ENCODE results near the gene MAP3K13.
A peak's percentile ranks its signal among the peaks of the same experiment; 100 is the strongest.
"Not testable (repeated sequence)": the region's sequence is repeated elsewhere in the genome, so short reads cannot be mapped to it uniquely, and the experiment has no call there.

MAP3K13 gene

DNA sequence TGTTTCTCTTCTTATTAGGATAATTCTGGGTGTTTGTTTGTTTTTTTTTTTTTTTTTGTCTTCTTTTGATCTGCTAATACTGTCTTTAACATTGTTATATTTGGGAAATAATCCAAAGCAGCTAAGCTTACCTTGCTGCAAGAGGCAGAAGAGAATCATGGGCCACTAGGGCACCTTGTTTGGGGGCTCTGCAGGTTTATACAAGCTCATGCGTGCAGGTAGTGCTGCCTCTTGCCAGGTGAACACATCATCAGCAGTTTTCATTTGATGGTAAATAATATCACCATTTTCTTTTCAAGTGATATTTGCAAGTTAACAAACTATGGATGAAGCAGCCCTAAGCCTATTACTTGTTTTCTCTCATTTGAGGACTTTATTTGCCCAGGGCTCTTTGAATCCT, 37.9 kb downstream of the MAP3K13 start:
- ATAC-seq = no peak

GRCh38 chr3:185401319-185401955, 38.5 kb downstream of the MAP3K13 start:
- ATAC-seq = no peak

DNA sequence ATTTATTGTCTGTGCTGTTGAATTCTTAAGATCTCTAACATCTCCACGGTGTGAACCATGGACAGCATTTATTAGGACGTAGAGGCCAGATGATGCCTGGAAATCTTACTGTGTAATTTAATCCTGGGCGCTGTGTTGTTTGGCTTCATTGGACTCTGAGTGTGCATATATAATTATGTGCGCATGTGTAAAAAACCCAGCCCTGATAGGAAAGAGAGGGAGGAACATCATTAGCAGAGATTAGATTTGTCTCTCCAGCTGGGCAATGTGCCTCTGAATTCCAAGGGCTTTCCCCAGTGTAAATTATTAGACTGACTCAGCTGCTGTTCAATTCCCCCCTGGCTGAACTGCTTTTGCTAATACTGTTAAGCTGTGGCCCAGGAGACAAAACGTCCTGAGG, 39.6 kb downstream of the MAP3K13 start:
- no peak for ATAC-seq

DNA sequence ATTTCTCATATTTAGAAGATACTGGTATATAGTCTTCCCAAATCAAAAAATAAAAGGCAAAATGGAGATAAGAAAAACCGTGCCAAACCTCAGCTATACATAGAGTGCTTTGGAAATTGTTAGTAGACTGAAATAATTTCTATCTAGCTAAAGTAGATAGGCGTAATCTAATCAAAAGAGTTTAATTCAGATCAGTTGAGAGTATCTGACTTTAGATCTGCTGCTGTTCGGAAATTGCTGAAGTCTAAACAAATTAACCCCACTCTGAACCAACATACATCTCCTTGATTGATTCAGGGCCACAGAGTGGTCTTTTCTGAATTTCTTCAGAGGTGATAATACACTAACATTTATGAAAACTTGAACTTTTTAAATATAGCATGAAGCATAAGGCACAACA, 40.1 kb downstream of the MAP3K13 start:
- ATAC-seq = no peak

- ATAC-seq = no peak
These were observed 42.3 kb downstream of the MAP3K13 start for GRCh38 chr3:185405243-185405642.

DNA sequence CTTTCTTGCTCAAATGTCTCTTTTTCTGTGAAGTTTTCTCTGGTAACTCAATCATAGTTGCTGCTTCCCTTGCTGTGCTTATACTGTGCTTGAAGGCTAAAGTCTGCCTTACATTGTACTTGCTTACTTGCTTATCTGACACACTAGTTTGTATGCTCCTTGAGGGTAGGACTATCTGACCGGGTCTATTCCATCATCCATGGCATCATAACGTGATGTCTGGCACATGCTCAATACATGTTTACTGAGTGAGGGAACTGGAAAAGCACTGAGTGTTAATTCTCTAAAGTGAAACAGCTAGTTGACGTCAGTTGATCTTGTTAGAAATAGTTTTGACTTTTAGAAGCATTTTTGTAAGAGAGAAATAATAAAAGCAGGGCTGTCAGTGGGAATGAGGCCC, 42.7 kb downstream of the MAP3K13 start:
- ATAC-seq = no peak

GRCh38 chr3:185406121-185406620, 43.2 kb downstream of the MAP3K13 start:
- ATAC-seq = no peak

GRCh38 chr3:185409957-185410356, 47.0 kb downstream of the MAP3K13 start:
- no peak for ATAC-seq

DNA sequence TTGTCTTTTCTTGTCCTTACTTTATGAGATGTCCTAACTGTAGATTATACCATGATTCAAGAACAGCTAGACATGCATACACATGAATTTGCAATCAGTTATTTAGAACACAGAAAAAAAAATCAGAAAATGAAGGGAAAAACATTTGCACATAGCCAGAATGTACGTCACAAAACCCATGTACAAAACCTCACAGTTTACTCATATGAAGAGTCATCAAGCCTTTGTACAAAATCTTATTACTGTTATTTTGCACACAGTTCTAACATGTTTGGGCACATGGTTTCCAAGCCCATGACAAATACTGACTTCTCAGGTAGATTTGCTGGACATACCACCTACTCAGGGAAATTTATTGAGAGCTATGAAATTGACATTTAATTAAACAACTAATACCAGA, 48.2 kb downstream of the MAP3K13 start:
- peak in 1 of 2 donors; percentile 36 for ATAC-seq

DNA sequence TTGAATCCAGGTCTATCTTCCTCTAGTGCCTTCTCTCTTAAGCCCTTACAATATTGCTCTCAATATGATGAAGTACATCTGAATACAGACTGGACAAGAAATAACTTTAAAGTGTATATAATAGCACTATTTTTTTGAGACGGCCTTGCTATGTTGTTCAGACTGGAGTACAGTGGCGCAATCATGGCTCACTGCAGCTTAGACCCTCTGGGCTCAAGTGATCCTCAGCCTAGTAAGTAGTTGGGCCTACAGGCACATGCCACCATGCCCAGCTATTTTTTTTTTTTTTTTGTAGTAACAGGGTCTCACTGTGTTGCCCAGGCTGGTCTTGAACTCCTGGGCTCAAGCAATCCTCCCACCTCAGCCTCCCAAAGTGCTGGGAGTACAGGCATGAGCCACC, 53.6 kb downstream of the MAP3K13 start:
- ATAC-seq = no peak

DNA sequence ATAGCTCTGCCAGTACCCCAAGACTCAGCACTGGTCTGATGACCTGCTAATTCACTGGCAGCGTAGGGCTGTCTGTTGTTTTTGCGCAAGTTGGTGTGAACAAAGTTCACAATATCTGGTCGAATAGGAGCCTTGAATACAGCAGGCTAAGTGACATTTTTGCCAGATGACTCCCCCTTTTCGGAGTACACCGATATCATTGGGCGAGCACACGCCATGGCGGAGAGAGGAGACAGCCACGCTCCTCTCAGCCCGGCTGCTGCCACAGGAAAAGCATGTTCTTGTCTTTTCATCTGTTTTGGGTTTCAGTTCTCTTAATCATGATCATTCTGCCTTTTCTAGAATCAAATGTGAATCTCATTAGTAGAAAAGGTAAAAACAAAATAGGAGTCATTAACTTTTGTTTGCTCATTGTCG, 55.6 kb downstream of the MAP3K13 start:
- peak; percentile 66 to 79 for ATAC-seq

DNA sequence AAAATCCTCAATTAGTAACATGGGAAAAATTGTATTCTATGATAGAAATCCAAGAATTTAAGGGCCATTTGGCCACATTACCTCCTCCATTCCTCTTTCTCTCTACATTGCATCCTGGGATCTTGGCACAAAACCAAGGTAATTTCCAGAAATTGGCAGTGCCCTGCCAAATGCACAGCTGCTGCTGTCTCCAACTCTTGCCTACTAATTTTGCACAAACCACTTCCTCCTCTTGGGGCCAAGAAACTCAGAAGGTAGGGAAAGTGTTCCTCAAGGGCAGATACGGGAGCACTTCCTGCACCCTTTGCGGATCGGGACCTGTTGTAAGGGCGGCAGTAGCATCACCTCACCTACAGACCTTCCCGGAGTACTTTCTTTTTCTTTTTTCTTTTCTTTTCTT, 57.8 kb downstream of the MAP3K13 start:
- ATAC-seq = no peak

- no peak for ATAC-seq
These were observed 58.8 kb downstream of the MAP3K13 start for GRCh38 chr3:185421577-185422232.

- no peak for ATAC-seq
These were observed 59.7 kb downstream of the MAP3K13 start for GRCh38 chr3:185422677-185423076.

DNA sequence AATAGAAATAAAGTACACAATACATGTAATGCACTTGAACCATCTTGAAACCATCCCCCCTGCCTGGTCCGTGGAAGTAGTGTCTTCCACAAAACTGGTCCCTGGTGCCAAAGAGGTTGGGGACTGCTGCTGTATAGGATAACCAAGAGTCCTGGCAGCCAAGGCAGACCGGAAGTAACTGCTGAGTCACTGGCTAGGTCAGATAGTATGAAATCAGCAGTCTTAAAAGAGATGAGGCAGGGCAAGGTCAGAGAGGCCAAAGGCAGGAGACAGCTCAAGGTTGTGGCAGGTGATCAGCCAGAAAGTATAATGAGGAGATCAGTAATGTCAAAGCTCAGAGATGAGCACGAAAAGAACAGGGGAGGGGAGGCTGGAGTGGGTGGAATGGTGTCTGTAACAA, 60.2 kb downstream of the MAP3K13 start:
- ATAC-seq = no peak

- no peak for ATAC-seq
These were observed 61.5 kb downstream of the MAP3K13 start for GRCh38 chr3:185424435-185424834.

GRCh38 chr3:185430375-185430774, 67.4 kb downstream of the MAP3K13 start:
- no peak for ATAC-seq

DNA sequence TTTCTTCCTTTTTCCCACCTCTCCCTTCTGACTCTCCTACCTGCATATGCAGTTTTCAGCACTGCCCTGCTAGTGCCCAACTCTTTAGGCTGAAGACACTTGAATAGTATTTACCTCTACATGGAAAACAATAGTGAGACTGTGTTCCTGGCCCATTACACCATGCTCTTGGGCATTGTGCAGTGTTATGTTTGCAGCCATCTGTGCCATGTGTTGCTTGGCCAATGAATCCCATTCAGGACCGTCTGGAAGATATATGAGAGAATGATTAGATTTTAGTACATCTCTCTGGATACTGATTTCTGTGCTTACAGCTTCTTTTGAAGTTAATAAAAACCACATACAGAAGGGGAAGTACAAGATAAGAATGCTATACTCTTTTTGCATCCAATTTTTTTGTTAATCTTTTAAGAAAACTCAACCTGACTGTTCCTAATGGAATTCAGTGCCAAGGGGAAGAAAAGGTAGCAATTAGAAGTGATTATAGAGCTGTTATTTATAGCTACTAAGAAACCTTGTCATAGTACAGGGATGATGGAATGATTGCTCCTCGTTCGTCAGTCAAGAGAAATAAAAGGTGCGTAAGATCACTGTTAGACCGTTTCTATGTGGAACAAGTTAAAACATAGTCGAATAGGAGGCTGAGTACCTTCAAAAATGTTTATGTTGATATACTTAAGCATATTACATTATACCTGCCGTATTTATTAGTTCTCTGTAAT, 77.0 kb downstream of the MAP3K13 start:
- ATAC-seq = no peak

DNA sequence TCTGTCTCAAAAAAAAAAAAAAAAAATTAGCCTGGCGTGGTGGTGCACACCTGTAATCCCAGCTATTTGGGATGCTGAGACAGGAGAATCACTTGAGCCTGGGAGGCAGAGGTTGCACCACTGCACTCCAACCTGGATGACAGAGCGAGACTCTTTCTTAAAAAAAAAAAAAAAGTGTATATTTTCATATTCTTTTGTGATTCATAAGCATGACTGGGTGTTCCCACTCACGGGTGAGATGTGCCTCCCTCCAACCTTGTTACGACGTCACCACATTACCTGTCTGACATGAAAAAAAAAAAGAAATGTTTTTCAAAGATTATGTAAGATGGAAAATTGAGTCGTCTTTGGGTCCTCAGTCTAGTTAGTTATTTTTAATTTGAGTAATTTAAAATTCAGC, 79.1 kb downstream of the MAP3K13 start:
- no peak for ATAC-seq

GRCh38 chr3:185444329-185444728, 81.4 kb downstream of the MAP3K13 start:
- ATAC-seq = no peak

DNA sequence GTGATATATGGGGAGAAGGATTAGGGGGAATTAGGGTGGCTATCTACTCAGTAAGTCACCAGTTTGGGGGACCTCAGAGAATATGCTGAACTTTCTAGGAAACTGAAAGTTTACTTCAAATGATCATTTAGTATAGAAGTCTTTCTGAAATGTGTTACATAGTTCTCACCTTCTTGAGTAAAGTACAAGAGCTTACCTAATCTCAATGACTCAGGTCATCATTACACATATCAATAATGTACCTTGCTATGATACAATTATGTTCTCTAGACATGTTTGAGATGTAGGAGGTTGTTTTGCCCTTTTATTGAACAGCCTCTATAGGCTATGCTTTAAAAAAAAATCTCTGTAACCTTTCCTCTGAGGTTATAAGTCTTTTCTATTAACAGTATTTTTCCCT, 85.2 kb downstream of the MAP3K13 start:
- ATAC-seq = peak in 1 of 2 donors; percentile 28

DNA sequence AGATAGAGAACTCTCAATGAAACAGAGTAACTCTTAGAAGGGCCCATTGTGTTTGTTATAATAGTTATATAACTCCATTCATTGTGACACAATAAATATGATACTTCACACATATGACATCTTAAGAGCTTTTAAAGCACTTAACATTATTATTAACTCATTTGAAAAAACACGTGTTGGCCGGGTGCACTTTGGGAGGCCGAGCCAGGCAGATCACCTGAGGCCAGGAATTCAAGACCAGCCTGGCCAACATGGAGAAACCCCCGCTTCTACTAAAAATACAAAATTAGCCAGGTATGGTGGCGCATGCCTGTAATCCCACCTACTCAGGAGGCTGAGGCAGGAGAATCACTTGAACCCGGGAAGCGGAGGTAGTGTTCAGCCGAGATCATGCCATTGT, 88.5 kb downstream of the MAP3K13 start:
- ATAC-seq = not testable (repeated sequence)

DNA sequence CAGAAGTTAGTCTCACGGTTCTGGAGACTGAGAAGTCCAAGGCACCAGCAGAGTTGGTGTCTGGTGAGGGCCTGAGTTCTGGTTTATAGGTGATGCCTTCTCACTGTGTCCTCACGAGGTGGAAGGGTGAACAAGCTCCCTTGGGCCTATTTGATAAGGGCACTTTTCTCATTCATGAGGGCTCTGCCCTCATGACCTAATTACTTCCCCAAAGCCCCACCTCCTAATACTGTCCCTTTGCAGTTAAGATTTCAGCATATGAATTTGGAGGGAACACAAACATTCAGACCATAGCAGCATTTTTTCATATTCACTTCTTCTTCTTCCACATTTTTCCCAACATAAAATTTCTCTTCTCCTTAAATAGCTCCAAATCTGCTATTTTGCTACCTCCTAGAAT, 94.4 kb downstream of the MAP3K13 start:
- ATAC-seq = no peak

GRCh38 chr3:185460309-185460708, 97.4 kb downstream of the MAP3K13 start:
- no peak for ATAC-seq
